ENCODE results near the gene TRIM50.
"Not testable (repeated sequence)": the region's sequence is repeated elsewhere in the genome, so short reads cannot be mapped to it uniquely, and the experiment has no call there.

The TRIM50 gene

DNA sequence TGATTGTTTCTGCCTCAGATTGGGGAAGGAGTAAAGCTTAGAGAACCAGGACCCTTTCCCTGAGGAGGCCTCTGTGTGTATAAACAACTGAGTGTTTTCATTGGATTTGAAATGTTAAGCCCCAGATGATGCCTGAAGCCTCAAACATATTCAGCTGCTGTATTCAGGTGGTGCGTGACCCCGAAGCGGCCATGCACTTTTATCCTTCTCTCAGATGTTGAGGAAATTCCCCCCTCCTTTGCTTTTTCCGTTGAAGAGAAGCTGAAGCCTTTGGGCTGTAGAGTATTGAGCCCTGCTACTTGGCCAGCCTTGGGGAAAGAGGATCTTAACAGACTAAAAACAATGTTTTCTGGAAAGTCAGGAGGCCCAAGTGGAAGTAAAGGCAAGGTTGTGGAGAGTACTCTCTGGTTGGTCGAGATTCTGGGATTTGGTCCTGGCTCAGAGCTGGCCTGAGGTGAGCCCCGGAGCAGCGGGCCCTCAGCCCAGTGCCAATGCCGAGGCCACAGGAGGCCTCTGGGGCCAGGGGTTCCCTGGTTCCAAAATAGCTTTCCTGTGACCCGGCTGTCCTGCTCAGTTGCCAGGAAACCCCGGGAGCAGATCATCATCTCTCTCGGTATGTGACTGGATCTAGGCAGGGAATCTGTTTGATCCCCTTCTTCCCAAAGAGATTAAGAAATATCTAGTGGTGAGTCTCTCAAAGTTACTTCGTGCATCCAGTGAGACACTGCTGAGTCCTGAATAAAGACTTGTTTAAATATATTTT, 22.6 kb upstream of the TRIM50 start:
- no peak for DNase-seq (ENCODE audit: low read depth)

DNA sequence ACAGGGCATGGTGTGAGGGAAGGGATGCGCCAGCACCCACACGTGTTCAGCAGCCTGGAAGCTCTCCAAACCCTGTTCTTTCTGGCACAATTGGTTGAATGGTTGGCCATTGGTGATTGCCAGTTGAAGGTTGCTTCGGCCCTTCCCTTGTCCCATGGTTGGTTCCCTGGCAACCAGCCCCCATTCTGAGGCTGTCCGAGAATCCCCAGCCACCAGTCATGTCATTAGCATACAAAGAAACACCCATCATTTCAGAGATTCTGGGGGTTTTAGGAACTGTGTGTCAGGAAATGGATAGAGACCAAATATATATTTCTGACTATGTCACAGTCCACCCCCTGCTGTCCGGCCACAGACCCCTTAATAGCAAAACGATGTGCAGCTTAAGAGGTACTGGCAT, 21.9 kb upstream of the TRIM50 start:
- DNase-seq (ENCODE audit: low read depth): no peak

DNA sequence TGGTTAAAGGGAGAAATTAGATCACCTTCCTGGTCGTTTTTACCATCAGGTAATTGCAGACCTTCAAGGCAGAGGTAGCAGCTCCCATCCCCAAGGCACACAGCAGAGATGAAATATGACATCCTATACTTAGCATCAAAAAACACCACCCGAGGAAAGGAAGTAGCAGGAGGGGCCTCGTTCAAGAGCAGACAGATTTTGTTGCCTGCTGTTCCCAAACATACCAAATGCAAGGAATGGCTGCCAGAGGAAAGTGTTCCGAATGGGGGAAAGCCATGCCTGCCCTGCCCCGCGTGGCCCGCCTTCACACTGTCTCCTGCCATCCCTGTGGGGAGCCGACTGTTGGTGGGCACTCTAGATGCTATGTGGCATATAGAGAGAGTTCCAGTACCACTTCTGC, 18.1 kb upstream of the TRIM50 start:
- DNase-seq (ENCODE audit: low read depth): no peak

DNA sequence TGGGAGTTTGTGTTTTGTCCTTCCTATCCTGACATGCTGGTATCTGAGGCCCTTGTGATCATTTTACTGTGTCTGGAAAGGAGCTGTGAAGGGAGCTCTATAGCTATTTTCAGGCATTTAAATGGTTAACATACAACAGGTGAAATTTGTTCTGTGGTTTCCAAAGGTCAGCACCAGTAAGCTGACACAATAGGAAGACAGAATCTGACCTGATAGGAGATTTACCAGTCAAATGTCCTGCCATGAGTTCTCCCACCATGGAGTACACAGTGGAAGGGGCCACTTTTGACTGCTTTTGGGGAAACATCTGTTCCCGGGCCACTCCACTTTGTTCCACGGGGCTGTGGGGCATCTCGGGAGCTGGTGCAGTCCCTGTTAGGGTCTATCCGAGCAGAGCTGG, 17.7 kb upstream of the TRIM50 start:
- no peak for DNase-seq (ENCODE audit: low read depth)

DNA sequence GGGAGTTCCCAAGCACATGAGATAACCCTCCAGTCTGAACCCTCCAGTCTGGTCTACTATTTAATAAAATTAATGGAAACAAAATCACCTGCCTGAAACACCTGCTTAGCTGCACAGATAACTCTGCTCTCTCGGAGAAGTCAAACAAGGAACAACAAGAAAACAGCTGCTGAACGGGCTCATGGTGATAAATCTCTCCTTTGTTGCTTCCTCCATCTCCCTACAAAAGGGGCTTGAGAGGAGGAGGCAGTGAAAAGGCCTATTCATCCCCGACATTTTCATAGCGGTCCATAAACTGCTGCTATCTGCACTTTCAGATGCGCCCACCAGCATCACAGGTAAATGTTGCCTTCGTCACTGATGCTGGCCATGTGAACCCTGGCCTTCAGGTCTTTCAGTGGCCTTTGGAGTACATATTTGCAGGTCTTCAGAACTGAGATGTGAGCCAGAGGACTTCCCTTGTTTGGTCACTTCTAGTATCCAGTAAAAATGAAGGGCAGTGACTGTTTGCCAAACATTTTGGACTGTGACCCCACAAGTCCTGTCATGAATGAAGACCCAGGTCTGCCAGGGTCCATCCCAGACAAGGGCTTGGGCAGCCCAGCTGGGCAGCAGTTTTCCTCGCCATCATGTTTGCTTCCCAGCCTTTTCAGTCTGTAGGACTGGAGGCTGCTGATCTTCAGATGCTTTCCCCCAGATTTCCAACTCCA, 15.9 kb upstream of the TRIM50 start:
- no peak for DNase-seq (ENCODE audit: low read depth)

DNA sequence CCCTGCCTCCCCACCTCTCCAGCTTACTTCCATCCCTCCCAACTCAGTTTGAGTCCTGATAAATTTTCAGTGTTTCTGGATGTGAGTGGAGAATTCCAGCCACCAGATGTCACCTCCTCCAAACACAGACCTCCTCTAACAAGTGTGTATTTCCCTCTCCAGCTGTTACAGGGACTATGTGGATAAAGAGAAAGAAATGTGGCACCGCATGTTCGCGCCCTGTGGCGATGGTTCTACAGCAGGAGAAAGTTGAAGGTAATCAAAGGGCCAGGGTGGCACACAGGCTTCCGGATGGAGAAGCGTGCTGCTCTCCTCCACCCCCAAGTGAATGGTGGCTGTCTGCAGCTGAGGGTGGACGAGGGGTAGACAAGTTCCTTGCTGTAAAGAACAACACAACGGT, 14.8 kb upstream of the TRIM50 start:
- no peak for DNase-seq (ENCODE audit: low read depth)

DNA sequence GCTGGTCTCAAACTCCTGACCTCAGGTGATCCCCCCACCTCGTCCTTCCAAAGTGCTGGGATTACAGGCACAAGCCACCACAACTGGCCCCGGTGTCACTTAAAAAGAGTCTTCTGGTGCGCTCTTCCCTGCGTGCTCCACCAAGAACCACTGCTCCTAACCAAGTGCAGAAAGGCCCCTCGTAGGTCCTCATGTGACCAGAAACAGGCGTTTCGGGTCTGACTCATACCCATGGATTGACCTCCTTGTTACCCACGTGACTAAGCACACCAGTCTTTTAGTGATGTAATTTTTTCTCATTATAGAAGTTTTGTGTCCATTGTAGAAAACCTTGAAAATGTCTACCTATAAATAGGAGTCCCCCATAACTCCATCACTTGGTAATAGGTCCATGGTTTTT, 14.0 kb upstream of the TRIM50 start:
- DNase-seq (ENCODE audit: low read depth): no peak

DNA sequence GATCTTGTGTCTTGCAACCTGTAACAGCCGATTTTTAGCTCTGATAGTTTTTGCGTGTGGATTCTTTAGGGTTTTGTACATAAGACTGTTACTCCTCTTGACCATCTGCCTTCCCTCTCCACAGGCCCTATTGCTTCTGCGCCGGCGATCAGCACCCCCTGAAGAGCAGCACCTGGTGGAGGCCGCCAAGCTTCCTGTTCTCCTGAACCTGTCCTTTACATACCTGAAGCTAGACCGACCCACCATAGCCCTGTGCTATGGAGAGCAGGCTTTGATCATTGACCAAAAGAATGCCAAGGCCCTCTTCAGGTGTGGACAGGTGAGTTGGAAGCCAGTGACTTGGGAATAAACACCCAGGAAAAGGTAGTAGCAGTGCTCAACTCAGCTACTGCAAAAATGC, 12.6 kb upstream of the TRIM50 start:
- no peak for DNase-seq (ENCODE audit: low read depth)

DNA sequence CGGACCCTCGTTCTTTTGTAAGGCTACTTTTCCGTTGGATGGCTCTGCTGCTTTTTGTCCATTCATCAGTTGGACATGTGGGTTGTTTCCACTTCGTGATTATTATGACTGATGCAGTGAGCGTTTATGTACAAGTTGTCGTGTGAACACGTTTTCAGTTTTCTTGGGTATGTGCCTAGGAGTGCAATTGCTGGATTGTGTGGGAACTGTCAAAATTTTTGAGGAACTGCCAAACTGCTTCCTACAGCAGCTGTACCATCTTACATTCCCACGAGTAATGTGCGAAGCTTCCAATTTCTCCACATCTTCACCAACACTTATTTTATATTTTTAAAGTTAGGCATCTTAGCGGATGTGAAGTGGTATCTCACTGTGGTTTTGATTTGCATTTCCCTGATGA, 10.4 kb upstream of the TRIM50 start:
- no peak for DNase-seq (ENCODE audit: low read depth)

DNA sequence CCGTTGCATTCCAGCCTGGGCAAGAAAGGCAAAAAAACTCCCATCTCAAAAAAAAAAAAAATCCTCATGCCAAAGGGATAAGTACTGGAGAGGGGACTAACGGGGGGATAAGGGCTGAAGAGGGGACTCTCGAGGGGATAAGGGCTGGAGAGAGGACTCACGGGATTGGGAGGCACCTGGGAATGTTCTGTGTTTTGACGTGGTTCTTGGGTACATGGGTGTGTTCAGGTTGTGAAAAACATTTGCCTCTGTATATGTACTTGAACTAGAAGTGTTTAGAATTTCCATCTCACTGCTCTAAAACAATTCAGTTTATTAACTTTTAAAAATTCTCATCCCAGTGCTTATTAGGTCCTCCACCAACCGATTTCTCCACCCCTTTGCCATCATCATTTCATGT, 4.6 kb upstream of the TRIM50 start:
- no peak for DNase-seq (ENCODE audit: low read depth)

DNA sequence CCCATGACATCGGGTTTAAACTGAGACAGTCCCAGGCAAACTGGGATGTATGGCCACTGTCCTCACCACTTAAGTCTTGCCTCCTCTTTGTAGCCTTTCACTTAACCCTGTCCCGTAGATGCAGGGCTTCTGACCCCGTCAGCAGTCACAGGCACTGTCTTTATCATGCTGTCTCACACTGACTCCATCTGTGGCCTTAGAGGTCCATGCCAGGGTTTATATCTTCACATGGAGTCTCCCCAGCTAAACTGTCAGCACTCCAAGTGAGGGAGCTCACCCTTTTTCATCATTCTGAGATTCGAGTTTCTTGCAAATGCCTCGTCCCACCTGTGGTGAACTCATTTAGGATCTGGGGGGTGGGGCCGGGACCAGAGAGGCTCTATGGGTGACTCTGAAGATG, 2.9 kb upstream of the TRIM50 start:
- no peak for DNase-seq (ENCODE audit: low read depth)

DNA sequence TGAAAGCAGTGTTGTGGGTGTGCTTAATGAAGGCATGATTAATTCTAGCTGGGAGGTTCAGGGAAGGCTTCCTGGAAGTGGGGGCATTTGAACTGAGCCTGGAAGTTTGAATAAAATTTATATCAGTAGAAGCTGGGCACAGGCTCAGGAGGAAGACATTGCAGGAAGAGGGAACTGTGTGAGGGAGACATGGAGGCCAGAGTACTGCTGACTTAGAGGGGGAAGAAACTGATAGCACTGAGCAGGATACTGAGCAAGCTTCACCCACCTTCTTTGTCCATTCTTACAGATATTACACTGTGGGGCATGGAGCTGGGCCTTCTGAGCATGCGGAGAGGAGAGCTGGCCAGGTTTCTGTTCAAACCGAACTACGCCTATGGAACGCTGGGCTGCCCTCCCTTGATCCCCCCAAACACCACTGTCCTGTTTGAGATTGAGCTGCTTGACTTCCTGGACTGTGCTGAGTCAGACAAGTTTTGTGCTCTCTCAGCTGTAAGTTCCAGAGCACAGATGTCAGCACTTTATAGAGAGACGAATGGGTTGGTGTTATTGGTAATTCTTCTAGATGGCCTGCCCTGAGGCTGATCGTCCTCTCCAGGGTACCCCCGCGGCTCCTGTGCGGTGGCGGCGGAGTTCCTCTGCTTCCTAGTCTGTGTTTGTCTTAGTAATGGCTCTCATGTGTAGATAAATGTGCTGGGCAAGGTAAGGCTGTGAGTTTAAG, 2.1 kb upstream of the TRIM50 start:
- no peak for DNase-seq (ENCODE audit: low read depth)

DNA sequence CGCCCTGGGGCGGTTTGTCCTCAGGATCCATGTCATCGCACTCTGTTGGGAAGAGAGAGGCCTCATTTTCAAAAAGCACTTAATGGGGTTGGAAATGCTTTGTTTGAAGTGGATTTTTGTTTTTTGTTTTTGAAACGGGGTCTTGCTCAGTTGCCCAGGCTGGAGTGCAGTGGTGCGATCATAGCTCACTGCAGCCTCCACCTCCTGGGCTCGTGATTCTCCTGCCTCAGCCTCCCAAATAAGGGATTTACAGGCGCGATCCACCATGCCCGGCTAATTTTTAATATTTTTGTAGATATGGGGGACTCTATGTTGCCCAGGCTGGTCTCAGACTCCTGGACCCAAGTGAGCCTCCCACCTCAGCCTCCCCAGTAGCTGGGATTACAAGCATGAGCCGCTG, 814 bp upstream of the TRIM50 start:
- DNase-seq (ENCODE audit: low read depth): no peak

DNA sequence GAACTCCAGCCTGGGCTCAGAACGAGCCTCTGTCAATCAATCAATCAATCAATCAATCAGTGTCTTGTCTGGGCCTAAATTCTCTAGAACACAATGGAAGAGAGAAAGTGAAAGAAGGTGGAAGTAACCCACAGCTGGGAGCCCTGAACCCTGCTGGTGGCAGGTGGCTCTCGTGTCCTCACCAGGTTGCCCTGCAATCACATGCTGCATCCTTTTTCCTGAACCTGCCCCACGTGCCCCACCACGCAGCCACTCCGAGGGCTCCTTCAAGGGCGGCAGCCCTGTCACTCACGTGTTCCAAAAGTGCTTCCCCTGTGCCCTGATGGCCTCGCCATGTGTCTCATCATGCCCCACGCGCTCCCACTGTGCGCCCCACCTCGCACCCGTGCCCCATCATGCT, 433 bp downstream of the TRIM50 start:
- DNase-seq (ENCODE audit: low read depth): not testable (repeated sequence)

DNA sequence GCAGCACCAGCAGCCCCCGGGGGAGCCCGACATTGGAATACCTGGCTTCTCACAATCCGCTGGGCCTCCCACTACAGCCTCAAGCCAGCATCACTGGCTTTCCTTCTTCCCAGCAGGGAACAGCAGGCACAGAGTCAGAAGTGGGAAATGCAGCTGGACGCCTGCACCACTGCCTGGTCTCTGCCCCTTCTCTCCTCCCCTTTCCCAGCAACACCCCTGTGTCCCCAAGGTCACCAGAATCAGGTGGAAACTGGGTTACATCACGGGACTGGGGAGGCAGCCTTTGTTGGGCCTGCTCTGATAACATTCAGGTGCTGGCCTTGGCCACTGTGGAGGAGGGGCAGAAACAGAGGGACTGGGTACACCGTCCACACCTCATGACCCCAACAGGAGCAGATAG, 2.5 kb downstream of the TRIM50 start:
- not testable (repeated sequence) for DNase-seq (ENCODE audit: low read depth)

DNA sequence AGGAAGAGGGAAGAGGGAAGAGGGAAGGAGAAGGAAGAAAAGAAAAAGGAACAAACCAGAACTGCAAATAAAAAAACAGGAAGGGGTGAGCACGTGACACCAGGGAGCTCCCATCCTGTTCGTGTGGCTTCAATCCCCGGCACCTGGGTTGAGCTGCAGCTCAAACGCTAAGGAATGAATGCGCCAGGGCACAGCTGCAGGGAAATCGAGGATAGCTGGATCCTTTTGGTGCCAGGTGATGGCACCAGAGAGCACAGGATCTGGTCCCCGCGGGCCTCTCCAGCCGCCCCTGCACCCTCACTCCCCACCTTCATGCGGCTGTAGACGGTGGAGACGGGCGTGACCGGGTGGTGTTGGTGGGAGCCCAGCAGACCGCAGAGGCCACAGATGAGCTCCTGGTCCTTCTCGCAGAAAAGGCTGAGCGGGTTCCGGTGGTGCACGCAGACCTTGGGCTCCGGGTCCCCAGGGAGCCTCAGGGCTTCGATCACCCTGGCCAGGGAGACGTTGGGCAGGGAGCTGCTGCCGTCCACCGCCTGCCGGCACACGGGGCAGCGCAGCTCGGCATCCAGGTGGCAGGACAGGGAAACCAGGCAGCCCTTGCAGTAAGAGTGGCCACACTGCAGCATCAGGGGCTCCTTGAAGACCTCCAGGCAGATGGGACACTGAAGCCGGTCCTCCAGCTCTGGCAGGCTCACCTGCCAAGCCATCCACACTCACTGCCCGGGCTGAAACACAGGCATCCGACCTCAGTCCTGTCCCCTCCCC, 3.6 kb downstream of the TRIM50 start:
- peak; percentile 10 for DNase-seq (ENCODE audit: low read depth)

DNA sequence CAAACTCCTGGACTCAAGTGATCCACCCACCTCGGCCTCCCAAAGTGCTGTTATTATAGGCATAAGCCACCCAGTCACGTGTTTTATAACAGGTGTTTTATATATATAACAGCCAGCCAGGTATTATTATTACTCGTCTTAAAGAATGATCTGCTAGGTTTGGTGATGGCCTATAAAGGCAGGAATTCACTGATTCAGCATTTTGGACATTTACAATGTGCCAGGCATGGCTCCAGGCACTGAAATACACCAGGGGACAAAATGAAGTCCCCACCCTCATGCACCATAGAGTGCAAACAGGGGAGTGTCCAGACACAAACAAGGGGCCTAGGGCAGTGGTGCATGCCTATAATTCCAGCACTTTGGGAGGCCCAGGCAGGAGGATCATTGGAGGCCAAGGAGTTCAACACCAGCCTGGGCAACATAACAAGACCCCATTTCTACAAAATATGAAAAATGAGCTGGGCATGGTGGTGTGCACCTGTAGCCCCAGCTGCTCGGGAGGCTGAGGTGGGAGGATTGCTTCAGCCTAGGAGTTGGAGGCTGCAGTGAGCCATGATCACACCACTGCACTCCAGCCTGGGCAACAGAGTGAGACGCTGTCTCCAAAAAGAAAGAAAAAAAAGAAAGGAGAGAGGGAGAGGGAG, 4.3 kb downstream of the TRIM50 start:
- DNase-seq (ENCODE audit: low read depth): not testable (repeated sequence)

DNA sequence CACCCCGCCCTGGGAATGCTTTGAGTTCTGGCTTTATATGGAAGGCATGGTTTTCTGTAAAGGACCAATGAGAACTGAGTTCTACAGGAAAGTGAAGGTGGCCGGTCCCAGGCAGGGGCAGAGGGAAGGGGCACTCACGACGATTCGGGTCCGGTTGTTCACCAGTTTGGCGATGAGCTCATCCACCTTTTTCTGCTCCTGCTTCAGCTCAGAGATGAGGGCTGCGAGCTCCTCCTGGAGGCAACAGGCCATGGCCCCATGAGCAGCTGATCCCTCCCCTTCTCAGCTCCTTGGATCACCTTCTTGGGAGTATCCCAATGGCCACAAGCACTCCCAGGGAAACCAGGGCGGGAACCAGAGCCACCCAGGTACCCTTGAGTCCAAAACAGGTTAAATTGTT, 7.9 kb downstream of the TRIM50 start:
- not testable (repeated sequence) for DNase-seq (ENCODE audit: low read depth)

DNA sequence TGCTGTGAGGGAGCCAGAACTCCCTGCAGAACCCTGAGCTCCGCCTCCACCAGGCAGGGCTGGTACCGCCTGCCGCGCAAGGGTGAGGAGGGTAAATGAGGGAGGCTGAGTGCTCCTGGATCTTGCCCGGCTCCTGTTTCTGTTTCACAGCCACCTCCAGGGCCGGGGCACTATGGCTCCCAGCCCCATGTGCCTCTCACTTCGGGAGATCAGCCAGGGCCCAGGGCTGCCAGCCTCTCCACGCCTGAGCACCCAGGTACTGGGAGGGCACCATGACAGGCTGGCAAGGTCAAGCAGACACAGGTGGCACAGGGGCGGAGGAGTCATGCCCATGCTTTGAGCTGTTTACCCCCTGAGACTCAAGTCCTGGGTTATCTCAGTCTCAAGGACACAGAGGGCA, 8.3 kb downstream of the TRIM50 start:
- DNase-seq (ENCODE audit: low read depth): not testable (repeated sequence)

DNA sequence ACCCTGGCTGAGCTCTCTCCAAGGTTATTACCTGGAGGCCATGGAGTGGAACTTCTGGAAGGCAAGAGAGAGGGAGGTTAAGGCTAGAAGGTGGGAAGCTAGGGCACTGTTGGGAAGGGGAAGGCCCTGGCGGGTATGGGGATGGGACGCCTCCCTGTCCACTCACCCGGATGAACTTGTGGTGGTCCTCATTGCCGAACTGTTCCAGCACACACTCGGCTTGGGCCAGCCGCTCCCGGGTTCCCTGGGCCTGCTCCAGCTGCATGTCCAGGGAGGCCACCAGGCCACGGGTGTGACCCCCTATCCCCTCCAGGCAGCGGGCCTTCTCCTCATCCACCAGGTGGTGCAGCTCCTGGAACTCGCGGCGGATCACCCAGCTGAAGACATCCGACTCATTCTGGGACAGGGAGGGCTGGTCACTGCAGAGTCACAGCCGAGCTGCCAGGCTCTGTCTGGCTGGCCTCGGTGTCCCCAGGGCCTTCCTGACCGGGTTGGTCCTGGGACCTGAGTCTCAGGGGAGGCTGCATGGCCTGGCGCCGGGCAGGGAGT, 9.2 kb downstream of the TRIM50 start:
- DNase-seq (ENCODE audit: low read depth): not testable (repeated sequence)

DNA sequence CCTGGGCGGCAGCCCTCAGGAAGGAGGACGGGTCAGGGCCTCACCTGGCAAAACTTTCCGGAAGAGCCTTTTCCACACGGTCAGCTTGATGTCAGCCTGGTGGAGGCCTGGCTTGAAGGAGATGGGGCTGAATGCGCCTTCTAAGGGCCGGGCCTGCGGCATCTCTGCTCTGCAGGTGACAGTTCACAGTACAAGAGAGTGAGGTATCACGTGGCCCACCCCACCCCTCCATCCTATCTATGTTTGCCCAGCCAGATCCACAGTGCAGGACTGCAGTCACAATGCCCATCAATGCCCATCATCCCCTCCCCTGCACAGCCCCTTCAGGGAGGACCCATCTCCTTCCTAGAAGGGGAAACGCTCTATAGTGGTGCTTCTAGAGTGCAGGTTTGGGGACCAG, 11.4 kb downstream of the TRIM50 start:
- no peak for DNase-seq (ENCODE audit: low read depth)

DNA sequence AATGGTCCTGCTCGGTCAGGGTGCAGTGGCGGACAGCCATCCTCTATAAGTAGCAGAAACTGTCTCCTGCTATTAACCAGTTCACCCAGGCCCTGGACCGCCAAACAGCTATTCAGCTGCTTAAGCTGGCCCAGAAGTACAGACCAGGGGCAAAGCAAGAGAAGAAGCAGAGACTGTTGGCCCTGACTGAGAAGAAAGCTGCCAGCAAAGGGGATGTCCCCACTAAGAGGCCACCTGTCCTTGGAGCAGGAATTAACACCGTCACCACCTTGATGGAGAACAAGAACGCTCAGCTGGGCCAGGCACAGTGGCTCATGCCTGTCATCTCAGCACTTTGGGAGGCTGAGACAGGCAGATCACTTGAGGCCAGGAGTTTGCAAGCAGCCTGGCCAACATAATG, 13.6 kb downstream of the TRIM50 start:
- DNase-seq (ENCODE audit: low read depth): no peak

Measured in stimulated activated CD8-positive, alpha-beta memory T cell treated with anti-CD3 and anti-CD28 coated beads, Interleukin-15, amount 100 ng/mL, for 1 hour (primary cell).